Measurements from ENCODE around the gene PCDH18. TPM values are rescaled to one million over a fixed set of nuclear protein-coding genes. Genes with fewer than 3 reads are reported as not detected.

The PCDH18 gene
- total RNA-seq, 1 donor from 2014 or later = 4.9 TPM

- H3K4me3 ChIP-seq (ENCODE audit: insufficient read depth, low read depth, low read length) = no peak overlapping the region
- no peaks in the 10 kb centered on the region for H4K20me1 ChIP-seq (ENCODE audit: insufficient read depth, low read length)
- TF ChIP-seq, protein P1, sequence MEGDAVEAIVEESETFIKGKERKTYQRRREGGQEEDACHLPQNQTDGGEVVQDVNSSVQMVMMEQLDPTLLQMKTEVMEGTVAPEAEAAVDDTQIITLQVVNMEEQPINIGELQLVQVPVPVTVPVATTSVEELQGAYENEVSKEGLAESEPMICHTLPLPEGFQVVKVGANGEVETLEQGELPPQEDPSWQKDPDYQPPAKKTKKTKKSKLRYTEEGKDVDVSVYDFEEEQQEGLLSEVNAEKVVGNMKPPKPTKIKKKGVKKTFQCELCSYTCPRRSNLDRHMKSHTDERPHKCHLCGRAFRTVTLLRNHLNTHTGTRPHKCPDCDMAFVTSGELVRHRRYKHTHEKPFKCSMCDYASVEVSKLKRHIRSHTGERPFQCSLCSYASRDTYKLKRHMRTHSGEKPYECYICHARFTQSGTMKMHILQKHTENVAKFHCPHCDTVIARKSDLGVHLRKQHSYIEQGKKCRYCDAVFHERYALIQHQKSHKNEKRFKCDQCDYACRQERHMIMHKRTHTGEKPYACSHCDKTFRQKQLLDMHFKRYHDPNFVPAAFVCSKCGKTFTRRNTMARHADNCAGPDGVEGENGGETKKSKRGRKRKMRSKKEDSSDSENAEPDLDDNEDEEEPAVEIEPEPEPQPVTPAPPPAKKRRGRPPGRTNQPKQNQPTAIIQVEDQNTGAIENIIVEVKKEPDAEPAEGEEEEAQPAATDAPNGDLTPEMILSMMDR (IDR thresholded peaks at IDR 0.05; ENCODE audit: insufficient read depth, low read depth, low read length) = no peak
- TF ChIP-seq EZH2 (IDR thresholded peaks at IDR 0.05; ENCODE audit: insufficient read depth, low read length) = no peak
- no peak overlapping the region for H3K4me2 ChIP-seq (ENCODE audit: low read length)
- no peaks in the 10 kb centered on the region for H3K9me3 ChIP-seq (ENCODE audit: insufficient read depth, low read depth, low read length)
- H2AFZ ChIP-seq (ENCODE audit: low read depth, low read length) = no peak overlapping the region
- no peak overlapping the region for H3K27ac ChIP-seq (ENCODE audit: low read depth, low read length)
- no peaks in the 10 kb centered on the region for H3K36me3 Mint-ChIP-seq (ENCODE audit: low read depth, unreplicated experiment)
- FAIRE-seq = peak; percentile 17
- H3K27me3 Mint-ChIP-seq (ENCODE audit: low read depth, unreplicated experiment) = no peaks in the 10 kb centered on the region
- H3K79me2 ChIP-seq (ENCODE audit: insufficient read depth, low read length) = no peaks in the 10 kb centered on the region
- H3K4me1 ChIP-seq (ENCODE audit: insufficient read depth, low read length) = peaks cover 12% of the 10 kb centered on the region
- H3K4me3 Mint-ChIP-seq (ENCODE audit: unreplicated experiment) = no peak overlapping the region
- no peak for DNase-seq (ENCODE audit: low read depth)
- H3K9ac ChIP-seq (ENCODE audit: low read length) = no peak overlapping the region
- peaks cover 3% of the 10 kb centered on the region for H3K9me3 Mint-ChIP-seq (ENCODE audit: unreplicated experiment)
- H3K4me1 Mint-ChIP-seq (ENCODE audit: low read depth, unreplicated experiment) = peaks cover 23% of the 10 kb centered on the region
- H3K27ac Mint-ChIP-seq (ENCODE audit: unreplicated experiment) = no peak overlapping the region
- H3K36me3 ChIP-seq (ENCODE audit: insufficient read depth, low read length) = no peaks in the 10 kb centered on the region
- no peaks in the 10 kb centered on the region for H3K27me3 ChIP-seq (ENCODE audit: insufficient read depth, low read length)
Measured at GRCh38 chr4:137514406-137515111, 17.7 kb downstream of the PCDH18 start.

DNA sequence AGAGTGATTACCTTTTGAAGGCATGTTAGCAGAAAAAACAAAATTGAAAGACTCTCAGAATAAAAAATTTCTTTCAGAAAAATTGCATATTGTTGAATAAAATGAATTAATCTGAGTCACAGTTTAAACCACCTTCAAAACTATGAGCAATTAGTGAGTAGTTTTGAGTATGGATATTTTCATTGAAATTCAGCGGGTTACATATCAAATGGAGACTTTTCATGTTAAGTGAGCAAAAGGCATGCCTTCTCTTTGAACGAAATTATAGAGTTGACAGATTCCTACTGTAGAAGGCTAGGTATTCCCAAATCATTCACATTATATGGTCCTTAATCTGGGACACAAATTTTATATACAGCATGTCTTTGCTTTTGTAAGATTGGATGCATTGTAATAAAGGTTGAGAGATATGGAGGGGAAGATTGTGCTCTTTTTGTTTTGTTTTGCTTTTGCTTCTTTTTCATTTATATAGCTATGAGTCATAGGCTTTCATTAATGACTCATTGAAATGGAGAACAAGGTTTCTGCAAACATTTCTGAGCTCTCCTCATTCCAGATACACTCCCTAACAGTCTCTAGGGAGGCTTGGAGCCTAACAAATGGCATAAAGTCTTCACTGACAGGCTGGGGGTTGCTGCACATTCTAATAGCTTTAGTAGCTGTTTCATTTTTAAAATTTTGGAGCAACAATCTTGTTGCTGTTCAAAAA is 21.6 kb downstream of the PCDH18 start:
- H3K4me2 ChIP-seq (ENCODE audit: low read length) = peak overlapping the region; percentile 74
- Mint-ChIP-seq H3K9me3 (ENCODE audit: unreplicated experiment) (peaks cover 3% of the 10 kb centered on the region), H3K4me1 (ENCODE audit: low read depth, unreplicated experiment) (peaks cover 15% of the 10 kb centered on the region), H3K4me3 (ENCODE audit: unreplicated experiment) (peak overlapping the region; percentile 41), H3K27me3 (ENCODE audit: low read depth, unreplicated experiment) (no peaks in the 10 kb centered on the region), H3K36me3 (ENCODE audit: low read depth, unreplicated experiment) (no peaks in the 10 kb centered on the region), H3K27ac (ENCODE audit: unreplicated experiment) (peak overlapping the region; percentile 84)
- no peak overlapping the region for H3K4me3 ChIP-seq (ENCODE audit: insufficient read depth, low read depth, low read length)
- H3K9ac ChIP-seq (ENCODE audit: low read length) = no peak overlapping the region
- no peaks in the 10 kb centered on the region for H3K27me3 ChIP-seq (ENCODE audit: insufficient read depth, low read length)
- no peaks in the 10 kb centered on the region for H4K20me1 ChIP-seq (ENCODE audit: insufficient read depth, low read length)
- peak; percentile 94 for DNase-seq (ENCODE audit: low read depth)
- H3K27ac ChIP-seq (ENCODE audit: low read depth, low read length) = peak overlapping the region; percentile 53
- H2AFZ ChIP-seq (ENCODE audit: low read depth, low read length) = no peak overlapping the region
- no peaks in the 10 kb centered on the region for H3K79me2 ChIP-seq (ENCODE audit: insufficient read depth, low read length)
- TF ChIP-seq, protein P1 (IDR thresholded peaks at IDR 0.05; ENCODE audit: insufficient read depth, low read depth, low read length) = no peak
- TF ChIP-seq EZH2 (IDR thresholded peaks at IDR 0.05; ENCODE audit: insufficient read depth, low read length) = no peak
- no peaks in the 10 kb centered on the region for H3K36me3 ChIP-seq (ENCODE audit: insufficient read depth, low read length)
- H3K9me3 ChIP-seq (ENCODE audit: insufficient read depth, low read depth, low read length) = no peaks in the 10 kb centered on the region
- peaks cover 3% of the 10 kb centered on the region for H3K4me1 ChIP-seq (ENCODE audit: insufficient read depth, low read length)
- FAIRE-seq = peak; percentile 96

Data from astrocyte (in vitro differentiated cells and primary cell).